Measurements from ENCODE around the gene RPL37. TPM values are rescaled to one million over a fixed set of nuclear protein-coding genes. Genes with fewer than 3 reads are reported as not detected.
"Not testable (repeated sequence)": the region's sequence is repeated elsewhere in the genome, so short reads cannot be mapped to it uniquely, and the experiment has no call there.

RPL37 gene
- total RNA-seq, 1 donor from 2014 or later: 942 TPM

GRCh38 chr5:40797273-40798011, 37.6 kb downstream of the RPL37 start:
- peak; percentile 80 for ATAC-seq
- H3K4me3 ChIP-seq: peak overlapping the region; percentile 89
- no peaks in the 10 kb centered on the region for H3K9me3 ChIP-seq
- intact Hi-C loops (cut with DNase I): no loop called here
- no peak for TF ChIP-seq CTCF (IDR thresholded peaks at IDR 0.05)
- DNase-seq: peak; percentile 87
- H3K27ac ChIP-seq: peak overlapping the region; percentile 91
- H3K4me1 ChIP-seq: peaks cover 19% of the 10 kb centered on the region
- H3K36me3 ChIP-seq: no peaks in the 10 kb centered on the region
- H3K27me3 ChIP-seq: no peaks in the 10 kb centered on the region

GRCh38 chr5:40796487-40796889, 38.5 kb downstream of the RPL37 start:
- no peak for TF ChIP-seq CTCF (IDR thresholded peaks at IDR 0.05)
- intact Hi-C loops (cut with DNase I): no loop called here
- ATAC-seq (no peak), DNase-seq (no peak)
- Histone ChIP-seq H3K27me3 (no peaks in the 10 kb centered on the region), H3K36me3 (no peaks in the 10 kb centered on the region), H3K4me1 (peaks cover 28% of the 10 kb centered on the region), H3K27ac (peak overlapping the region; percentile 91), H3K4me3 (peak overlapping the region; percentile 89), H3K9me3 (no peaks in the 10 kb centered on the region)

GRCh38 chr5:40794877-40795276, 40.1 kb downstream of the RPL37 start:
- H3K9me3 ChIP-seq; H3K36me3 ChIP-seq; intact Hi-C loops (cut with DNase I); DNase-seq; H3K27me3 ChIP-seq; H3K4me3 ChIP-seq; ATAC-seq; H3K27ac ChIP-seq: not testable (repeated sequence)
- H3K4me1 ChIP-seq: peaks cover 33% of the 10 kb centered on the region

- peaks cover 33% of the 10 kb centered on the region for H3K4me1 ChIP-seq
- ATAC-seq; H3K9me3 ChIP-seq; DNase-seq; H3K36me3 ChIP-seq; H3K27ac ChIP-seq; H3K4me3 ChIP-seq; intact Hi-C loops (cut with DNase I); H3K27me3 ChIP-seq: not testable (repeated sequence)
Observed at GRCh38 chr5:40794340-40794739, 40.7 kb downstream of the RPL37 start.

- DNase-seq; intact Hi-C loops (cut with DNase I); H3K9me3 ChIP-seq; H3K4me3 ChIP-seq; H3K27ac ChIP-seq; H3K27me3 ChIP-seq; ATAC-seq; H3K36me3 ChIP-seq: not testable (repeated sequence)
- H3K4me1 ChIP-seq: peaks cover 33% of the 10 kb centered on the region
Observed at GRCh38 chr5:40792691-40793090, 42.3 kb downstream of the RPL37 start.

- H3K9me3 ChIP-seq: peaks cover 6% of the 10 kb centered on the region
- no peak for TF ChIP-seq CTCF (IDR thresholded peaks at IDR 0.05)
- H3K27ac ChIP-seq: no peak overlapping the region
- H3K27me3 ChIP-seq: no peaks in the 10 kb centered on the region
- ATAC-seq: no peak
- no peak overlapping the region for H3K4me3 ChIP-seq
- DNase-seq: no peak
- no peaks in the 10 kb centered on the region for H3K36me3 ChIP-seq
- peaks cover 29% of the 10 kb centered on the region for H3K4me1 ChIP-seq
- intact Hi-C loops (cut with DNase I): no loop called here
Observed at GRCh38 chr5:40791715-40792139, 43.3 kb downstream of the RPL37 start.

- Histone ChIP-seq H3K27me3 (no peaks in the 10 kb centered on the region), H3K4me1 (peaks cover 22% of the 10 kb centered on the region), H3K36me3 (no peaks in the 10 kb centered on the region), H3K27ac (no peak overlapping the region), H3K9me3 (peaks cover 6% of the 10 kb centered on the region), H3K4me3 (no peak overlapping the region)
- ATAC-seq (no peak), DNase-seq (no peak)
- no peak for TF ChIP-seq CTCF (IDR thresholded peaks at IDR 0.05)
- intact Hi-C loops (cut with DNase I): no loop called here
Observed at GRCh38 chr5:40790947-40791593, 44.0 kb downstream of the RPL37 start.

GRCh38 chr5:40788941-40789340, 46.1 kb downstream of the RPL37 start:
- intact Hi-C loops (cut with DNase I): not testable (repeated sequence)

More at GRCh38 chr5:40788941-40789340, 46.1 kb downstream of the RPL37 start:
- H3K27me3 ChIP-seq, DNase-seq, H3K36me3 ChIP-seq, H3K9me3 ChIP-seq, ATAC-seq, H3K4me3 ChIP-seq, H3K27ac ChIP-seq: not testable (repeated sequence)
- peaks cover 15% of the 10 kb centered on the region for H3K4me1 ChIP-seq
